Amniotic epithelial cell (primary cell): ENCODE results near the gene BEST4.
"Not testable (repeated sequence)": the region's sequence is repeated elsewhere in the genome, so short reads cannot be mapped to it uniquely, and the experiment has no call there.

Experiments
- DNase-seq: peaks from one replicate; pipeline ENCODE4 v3.0.0-alpha.2; 2010; ENCODE audit warnings: low read depth

The BEST4 gene

GRCh38 chr1:44777969-44778635 is 9.9 kb downstream of the BEST4 start:
- DNase-seq = no peak

- DNase-seq = no peak
Measured at GRCh38 chr1:44777547-44777946, 10.4 kb downstream of the BEST4 start.

GRCh38 chr1:44776730-44777068 is 11.3 kb downstream of the BEST4 start:
- DNase-seq = no peak

GRCh38 chr1:44775930-44776729 is 11.8 kb downstream of the BEST4 start:
- no peak for DNase-seq

- DNase-seq = peak; percentile 91
Measured at GRCh38 chr1:44775078-44775929, 12.7 kb downstream of the BEST4 start, which contains the start of gene RPS8. Gene RPS8, plus strand, starts transcription at chr1:44775540. Its CDS starts 57 bp downstream, at chr1:44775597.

- DNase-seq = not testable (repeated sequence)
Measured at GRCh38 chr1:44766421-44766820, 21.5 kb downstream of the BEST4 start.

GRCh38 chr1:44760876-44761275 is 27.1 kb downstream of the BEST4 start:
- DNase-seq = no peak

- DNase-seq = no peak
Measured at GRCh38 chr1:44759077-44759476, 28.9 kb downstream of the BEST4 start.

- DNase-seq = no peak
Measured at GRCh38 chr1:44757420-44757819, 30.6 kb downstream of the BEST4 start.

GRCh38 chr1:44747878-44748277 is 40.1 kb downstream of the BEST4 start:
- no peak for DNase-seq

GRCh38 chr1:44743211-44743610 is 44.8 kb downstream of the BEST4 start:
- no peak for DNase-seq

- DNase-seq = no peak
Measured at GRCh38 chr1:44740179-44740617, 47.8 kb downstream of the BEST4 start.

GRCh38 chr1:44739307-44740178 is 48.4 kb downstream of the BEST4 start, which contains the start of gene KIF2C:
Gene KIF2C, plus strand, starts transcription at chr1:44739837. Its CDS starts 96 bp downstream, at chr1:44739933.
- peak; percentile 96 for DNase-seq

- DNase-seq = peak; percentile 43
Measured at GRCh38 chr1:44738953-44739306, 49.0 kb downstream of the BEST4 start.

GRCh38 chr1:44735992-44736391 is 52.0 kb downstream of the BEST4 start:
- no peak for DNase-seq

- no peak for DNase-seq
Measured at GRCh38 chr1:44733784-44734183, 54.2 kb downstream of the BEST4 start.
